ENCODE data around the gene ZBTB48.
"Not testable (repeated sequence)": the region's sequence is repeated elsewhere in the genome, so short reads cannot be mapped to it uniquely, and the experiment has no call there.

The ZBTB48 gene

DNA sequence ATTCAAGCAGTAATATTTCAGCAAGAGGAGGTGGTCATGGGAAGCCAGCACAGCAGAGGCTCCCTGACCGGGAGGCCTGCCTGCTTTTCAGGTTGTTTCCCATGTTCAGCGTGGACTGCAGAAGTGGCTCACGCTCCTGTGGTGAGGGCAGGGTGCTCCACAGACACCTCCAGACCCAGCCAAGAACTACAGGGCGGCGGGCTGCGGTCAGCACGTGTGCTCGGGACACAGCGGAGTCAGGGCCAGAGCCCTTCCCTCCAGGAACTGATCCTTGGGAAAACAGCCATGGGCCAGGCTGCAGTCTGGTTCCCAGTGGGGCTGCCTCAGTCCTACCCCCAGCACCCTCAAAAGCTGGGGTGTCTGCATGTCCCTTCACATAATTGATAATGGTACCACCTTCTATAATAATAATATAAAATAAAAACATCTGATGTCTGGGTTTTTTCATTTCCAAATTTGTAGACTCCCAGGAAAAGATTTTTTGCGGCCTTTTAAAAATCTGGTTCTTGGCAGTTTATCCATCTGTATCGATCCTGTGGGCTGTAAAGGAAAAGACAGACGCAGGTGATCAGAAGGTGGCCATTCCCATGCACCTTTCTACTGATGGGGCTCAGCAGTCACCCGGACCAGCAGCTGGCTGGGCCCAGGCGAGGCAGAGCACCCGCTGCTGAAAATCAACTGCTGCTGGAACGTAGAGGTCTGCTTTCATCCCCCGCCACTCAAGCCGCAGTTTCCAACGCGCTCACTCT is 55.5 kb downstream of the ZBTB48 start:
- H3K36me3 ChIP-seq (ENCODE audit: control insufficient read depth in 1 of 2, insufficient read depth in 2 of 2, low read length in 2 of 2), result peaks cover 43 to 78% of the 10 kb centered on the region in 2 donors
- no peak overlapping the region for H3K27ac ChIP-seq (ENCODE audit: low read depth, low read length)
- H3K9ac ChIP-seq (ENCODE audit: low read depth in 1 of 2, low read length in 2 of 2), result no peak overlapping the region

DNA sequence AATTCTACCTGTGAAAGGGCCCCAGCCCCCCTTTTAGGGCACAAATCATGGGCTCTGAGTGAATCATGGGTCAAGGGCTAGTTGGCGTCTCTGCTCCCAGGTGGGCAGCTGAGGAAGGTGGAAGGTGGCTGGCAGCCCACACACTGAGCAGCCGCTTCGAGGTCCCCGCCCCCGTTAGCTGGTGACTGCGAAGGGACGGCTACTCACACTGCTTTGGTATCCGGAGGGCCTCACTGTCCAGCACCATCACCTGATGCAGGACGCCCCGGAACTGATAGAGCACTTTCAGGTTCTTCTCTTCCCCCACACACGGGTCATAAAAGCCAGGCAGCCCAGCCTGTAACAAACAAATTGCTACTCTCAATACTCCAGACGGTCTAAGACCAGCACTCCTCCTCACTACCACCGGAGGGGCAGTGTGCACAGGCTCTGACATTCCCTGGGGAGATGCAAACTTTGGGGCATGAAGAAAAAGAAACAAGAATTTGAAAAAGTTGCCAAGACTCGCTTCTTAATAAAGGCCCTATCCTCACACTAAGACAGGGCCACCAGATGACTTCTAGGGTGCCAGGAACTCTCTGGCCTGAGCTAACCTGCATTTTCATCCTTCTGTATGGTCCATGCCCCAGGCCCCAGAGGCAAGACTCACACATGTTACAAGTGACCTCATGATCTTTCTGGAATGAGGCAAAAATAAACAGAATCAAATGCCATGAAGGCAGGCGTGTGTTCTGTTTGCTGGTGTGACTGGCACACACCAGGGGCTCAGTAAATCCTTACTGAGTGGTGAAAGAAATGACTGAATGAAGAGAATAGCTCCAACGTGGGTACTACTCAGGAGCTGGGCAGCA is 56.3 kb downstream of the ZBTB48 start:
- Histone ChIP-seq H3K9me3 (ENCODE audit: control insufficient read depth in 1 of 2, low read length in 2 of 2) (no peaks in the 10 kb centered on the region), H3K4me1 (ENCODE audit: control insufficient read depth in 1 of 2, insufficient read depth in 2 of 2, low read length in 2 of 2) (no peaks in the 10 kb centered on the region), H3K27me3 (ENCODE audit: control insufficient read depth in 1 of 2, insufficient read depth in 2 of 2, low read length in 2 of 2) (no peaks in the 10 kb centered on the region), H3K9ac (ENCODE audit: low read depth in 1 of 2, low read length in 2 of 2) (no peak overlapping the region), H3K36me3 (ENCODE audit: control insufficient read depth in 1 of 2, insufficient read depth in 2 of 2, low read length in 2 of 2) (peaks cover 43 to 81% of the 10 kb centered on the region in 2 donors), H3K4me3 (ENCODE audit: low read depth in 1 of 2, low read length in 2 of 2) (no peak overlapping the region), H3K27ac (ENCODE audit: low read depth, low read length) (no peak overlapping the region)

More for the DNA sequence above, 55.5 kb downstream of the ZBTB48 start:
- no peaks in the 10 kb centered on the region for H3K9me3 ChIP-seq (ENCODE audit: control insufficient read depth in 1 of 2, low read length in 2 of 2)
- no peaks in the 10 kb centered on the region for H3K27me3 ChIP-seq (ENCODE audit: control insufficient read depth in 1 of 2, insufficient read depth in 2 of 2, low read length in 2 of 2)
- no peaks in the 10 kb centered on the region for H3K4me1 ChIP-seq (ENCODE audit: control insufficient read depth in 1 of 2, insufficient read depth in 2 of 2, low read length in 2 of 2)
- H3K4me3 ChIP-seq (ENCODE audit: low read depth in 1 of 2, low read length in 2 of 2), result no peak overlapping the region

- H3K4me1 ChIP-seq (ENCODE audit: control insufficient read depth in 1 of 2, insufficient read depth in 2 of 2, low read length in 2 of 2); H3K4me3 ChIP-seq (ENCODE audit: low read depth in 1 of 2, low read length in 2 of 2); H3K9me3 ChIP-seq (ENCODE audit: control insufficient read depth in 1 of 2, low read length in 2 of 2); H3K27me3 ChIP-seq (ENCODE audit: control insufficient read depth in 1 of 2, insufficient read depth in 2 of 2, low read length in 2 of 2); H3K27ac ChIP-seq (ENCODE audit: low read depth, low read length); H3K9ac ChIP-seq (ENCODE audit: low read depth in 1 of 2, low read length in 2 of 2): not testable (repeated sequence)
- peaks cover 43 to 85% of the 10 kb centered on the region in 2 donors for H3K36me3 ChIP-seq (ENCODE audit: control insufficient read depth in 1 of 2, insufficient read depth in 2 of 2, low read length in 2 of 2)
These were observed 57.0 kb downstream of the ZBTB48 start for GRCh38 chr1:6636778-6637177.

DNA sequence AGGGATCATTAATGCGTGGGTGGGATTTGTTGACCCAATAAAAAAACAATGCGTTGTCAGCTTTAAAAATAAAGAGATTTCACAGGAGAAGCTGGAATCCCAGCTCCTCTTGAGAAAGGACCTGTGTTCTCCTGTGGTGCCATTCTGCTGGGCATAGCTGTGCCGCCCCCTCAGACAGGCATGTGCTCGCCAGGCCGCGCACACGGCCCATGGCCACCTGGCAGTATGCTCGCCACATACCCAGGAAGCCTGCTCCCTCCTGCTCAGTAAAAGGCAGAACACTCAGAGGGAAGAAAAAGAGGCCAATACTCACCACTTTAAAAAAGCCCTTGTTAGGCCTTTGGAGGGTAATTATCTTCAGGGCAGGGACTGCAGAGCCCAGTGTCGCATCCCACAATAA is 58.0 kb downstream of the ZBTB48 start:
- H3K36me3 ChIP-seq (ENCODE audit: control insufficient read depth in 1 of 2, insufficient read depth in 2 of 2, low read length in 2 of 2), result peaks cover 38 to 88% of the 10 kb centered on the region in 2 donors
- H3K4me3 ChIP-seq (ENCODE audit: low read depth in 1 of 2, low read length in 2 of 2), result no peak overlapping the region
- no peaks in the 10 kb centered on the region for H3K9me3 ChIP-seq (ENCODE audit: control insufficient read depth in 1 of 2, low read length in 2 of 2)
- no peak overlapping the region for H3K27ac ChIP-seq (ENCODE audit: low read depth, low read length)
- no peaks in the 10 kb centered on the region for H3K27me3 ChIP-seq (ENCODE audit: control insufficient read depth in 1 of 2, insufficient read depth in 2 of 2, low read length in 2 of 2)
- H3K4me1 ChIP-seq (ENCODE audit: control insufficient read depth in 1 of 2, insufficient read depth in 2 of 2, low read length in 2 of 2), result no peaks in the 10 kb centered on the region
- H3K9ac ChIP-seq (ENCODE audit: low read depth in 1 of 2, low read length in 2 of 2), result no peak overlapping the region

GRCh38 chr1:6638226-6638625 is 58.4 kb downstream of the ZBTB48 start:
- no peaks in the 10 kb centered on the region for H3K9me3 ChIP-seq (ENCODE audit: control insufficient read depth in 1 of 2, low read length in 2 of 2)
- H3K9ac ChIP-seq (ENCODE audit: low read depth in 1 of 2, low read length in 2 of 2), result no peak overlapping the region
- peaks cover 38 to 86% of the 10 kb centered on the region in 2 donors for H3K36me3 ChIP-seq (ENCODE audit: control insufficient read depth in 1 of 2, insufficient read depth in 2 of 2, low read length in 2 of 2)
- no peak overlapping the region for H3K4me3 ChIP-seq (ENCODE audit: low read depth in 1 of 2, low read length in 2 of 2)
- no peak overlapping the region for H3K27ac ChIP-seq (ENCODE audit: low read depth, low read length)
- H3K27me3 ChIP-seq (ENCODE audit: control insufficient read depth in 1 of 2, insufficient read depth in 2 of 2, low read length in 2 of 2), result no peaks in the 10 kb centered on the region
- H3K4me1 ChIP-seq (ENCODE audit: control insufficient read depth in 1 of 2, insufficient read depth in 2 of 2, low read length in 2 of 2), result no peaks in the 10 kb centered on the region
